HG03060 (cell line): ENCODE results near the gene TMEM131.

Experiments used
- ATAC-seq: cut with Tn5 transposase; IDR thresholded peaks from one replicate; pipeline ENCODE4 v1.9.1; 2021; ENCODE audit warnings: low read depth, moderate number of reproducible peaks; ENCODE audit not compliant: unreplicated experiment

Gene TMEM131

DNA sequence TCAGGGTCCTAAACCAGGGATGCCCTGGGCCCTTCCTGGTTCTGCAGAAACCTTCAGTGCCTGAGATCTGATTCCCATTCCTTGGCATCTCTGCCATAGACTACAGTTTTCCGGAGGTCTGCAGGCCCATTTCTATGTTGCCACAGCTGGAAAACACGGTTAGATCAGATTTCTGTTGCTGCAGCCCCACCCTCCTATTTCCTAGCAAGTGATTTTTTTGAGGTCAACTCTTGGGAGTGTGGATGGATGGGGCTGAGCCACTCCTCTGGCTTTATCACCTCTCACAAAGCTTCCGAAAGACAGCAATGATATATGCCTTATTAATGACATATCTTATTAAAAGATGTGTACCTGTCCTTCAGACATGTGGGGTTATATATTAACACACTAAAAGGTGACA lies 226.0 kb downstream of the TMEM131 start:
- ATAC-seq, result no peak

DNA sequence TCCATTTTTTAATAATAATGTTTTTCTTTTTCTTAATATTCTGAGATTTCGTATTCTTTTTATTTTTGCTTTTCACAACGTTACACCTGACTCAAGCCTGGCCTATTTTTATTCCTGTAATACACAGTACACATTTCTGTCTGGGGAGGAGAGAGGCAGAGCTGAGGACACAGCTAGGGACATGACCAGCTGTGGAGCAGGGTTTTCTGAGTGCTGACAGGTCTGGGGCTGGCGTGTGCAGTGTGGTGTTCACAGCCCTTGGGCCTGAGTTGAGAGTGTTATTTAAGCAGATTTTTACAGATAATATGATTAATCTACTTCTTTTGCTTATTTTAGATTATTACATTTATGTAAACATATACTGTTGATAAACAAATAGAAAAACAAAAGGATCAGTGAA lies 226.4 kb downstream of the TMEM131 start:
- ATAC-seq, result no peak

- no peak for ATAC-seq
These were observed 229.2 kb downstream of the TMEM131 start for GRCh38 chr2:97766567-97766966.

DNA sequence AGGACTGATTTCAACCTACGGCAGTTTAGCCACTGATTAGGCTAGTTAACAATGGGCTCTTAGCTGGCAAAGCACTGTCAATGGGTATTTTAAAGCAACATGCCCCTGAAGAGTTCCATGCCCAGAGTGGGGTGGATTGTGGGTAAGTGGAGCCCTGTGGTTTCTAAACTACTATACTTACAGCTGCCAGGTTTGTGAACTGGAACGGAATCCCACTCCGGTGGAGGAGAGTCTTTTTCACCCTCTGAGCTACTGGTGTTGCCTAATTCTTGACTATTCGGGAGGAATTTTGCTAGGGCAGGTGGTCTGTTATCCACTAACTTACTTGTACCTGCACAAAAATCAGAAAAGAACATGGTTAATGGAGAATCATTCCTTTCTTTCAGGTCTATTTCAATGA lies 229.8 kb downstream of the TMEM131 start:
- ATAC-seq, result no peak

DNA sequence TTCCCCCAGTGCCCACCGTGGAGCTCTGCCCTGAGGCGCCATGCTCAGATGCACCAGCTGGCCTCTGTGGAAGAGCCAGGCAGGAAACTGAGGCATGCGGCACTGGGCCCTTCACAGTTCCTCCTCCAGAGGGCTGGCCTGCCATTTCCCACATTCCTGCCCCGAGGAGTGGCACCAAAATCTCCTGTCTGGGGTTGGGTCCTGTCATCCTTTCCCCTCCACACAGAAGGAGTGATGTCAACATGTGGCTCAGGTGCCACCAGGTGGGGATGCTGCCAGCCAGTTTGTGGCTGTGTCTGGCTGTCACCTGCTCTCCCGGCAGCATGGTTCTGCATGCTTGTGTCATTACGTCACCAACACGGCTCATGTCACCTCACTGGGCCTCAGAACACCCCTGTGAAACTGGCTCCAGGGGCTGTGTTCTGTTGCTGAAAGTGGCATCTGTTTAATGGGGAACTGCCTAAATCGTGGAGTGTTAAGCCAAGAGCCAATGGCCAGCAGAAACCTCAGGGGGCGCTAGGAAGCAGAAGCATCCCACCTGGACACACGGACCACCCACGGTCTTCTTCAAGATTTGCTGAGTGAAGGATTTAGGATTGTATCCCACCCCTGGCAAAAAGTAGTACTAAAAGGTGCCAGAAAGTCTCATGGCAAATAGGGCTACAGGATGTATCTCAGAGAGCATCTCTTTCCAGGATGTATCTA lies 231.0 kb downstream of the TMEM131 start:
- no peak for ATAC-seq

DNA sequence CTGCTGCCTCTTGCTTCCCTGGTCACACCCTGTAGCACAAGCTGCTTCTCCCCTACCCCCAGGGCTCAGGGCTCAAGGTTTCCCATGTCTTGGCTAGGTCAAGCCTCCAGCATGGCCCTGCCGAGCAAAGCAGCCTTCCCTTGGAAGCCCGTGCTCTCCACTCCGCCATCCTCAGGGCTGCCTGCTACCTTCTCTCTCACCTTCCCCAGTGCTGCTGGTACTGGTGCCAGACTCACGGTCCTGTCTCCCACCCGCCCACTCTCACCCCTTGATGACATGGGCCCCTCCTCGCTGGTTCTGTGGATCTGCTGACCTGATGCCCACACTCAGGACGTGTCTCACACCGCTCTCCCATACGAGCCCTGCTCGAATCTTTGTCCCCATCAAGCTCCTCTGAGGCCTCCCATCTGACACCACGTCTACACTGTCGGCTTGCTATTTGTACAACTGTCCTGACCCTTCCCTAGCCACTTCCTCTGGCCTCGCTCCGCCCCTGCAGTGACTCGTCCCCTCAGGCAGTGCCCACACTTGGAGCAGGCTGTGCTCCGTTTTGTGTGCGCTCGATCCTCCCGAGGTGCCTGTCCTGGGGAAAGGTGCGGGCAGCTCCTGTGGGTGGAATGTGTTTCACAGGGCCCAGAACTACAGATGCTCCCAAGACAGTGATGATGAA lies 232.4 kb downstream of the TMEM131 start:
- no peak for ATAC-seq

- no peak for ATAC-seq
These were observed 234.6 kb downstream of the TMEM131 start for GRCh38 chr2:97761192-97761591.

GRCh38 chr2:97760480-97761049 lies 235.2 kb downstream of the TMEM131 start:
- ATAC-seq, result no peak

DNA sequence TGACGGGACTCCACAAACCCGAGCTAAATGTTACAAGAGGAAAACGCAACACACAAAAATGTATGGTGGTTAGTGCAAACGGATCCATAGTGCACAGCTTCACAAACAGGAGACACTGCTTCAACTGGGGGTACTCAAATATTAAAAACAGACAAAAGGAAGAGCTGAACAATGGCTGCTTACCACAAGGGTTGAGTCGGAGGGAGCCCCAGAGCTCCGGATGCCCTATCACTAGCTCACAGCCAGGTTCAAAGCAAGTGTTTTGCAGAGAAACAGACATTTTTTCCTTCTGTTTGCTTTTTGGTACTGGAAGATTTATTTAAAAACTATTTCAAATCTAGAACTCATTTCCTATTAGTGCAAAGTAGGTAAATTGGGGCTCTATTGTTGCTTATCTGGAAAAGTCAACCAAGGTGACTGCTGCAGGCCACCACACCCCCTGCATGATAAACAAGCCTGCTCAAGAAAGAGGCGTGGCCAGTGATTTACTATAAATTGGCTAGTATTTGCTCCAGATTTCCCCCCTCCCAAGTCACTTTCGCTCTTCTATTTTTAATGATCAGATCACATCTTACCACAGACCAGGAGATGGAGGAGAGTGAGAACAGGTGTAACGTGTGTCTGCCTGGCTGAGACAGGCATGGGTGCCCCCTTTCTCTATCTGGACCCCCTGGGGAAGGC lies 235.9 kb downstream of the TMEM131 start:
- ATAC-seq, result no peak

DNA sequence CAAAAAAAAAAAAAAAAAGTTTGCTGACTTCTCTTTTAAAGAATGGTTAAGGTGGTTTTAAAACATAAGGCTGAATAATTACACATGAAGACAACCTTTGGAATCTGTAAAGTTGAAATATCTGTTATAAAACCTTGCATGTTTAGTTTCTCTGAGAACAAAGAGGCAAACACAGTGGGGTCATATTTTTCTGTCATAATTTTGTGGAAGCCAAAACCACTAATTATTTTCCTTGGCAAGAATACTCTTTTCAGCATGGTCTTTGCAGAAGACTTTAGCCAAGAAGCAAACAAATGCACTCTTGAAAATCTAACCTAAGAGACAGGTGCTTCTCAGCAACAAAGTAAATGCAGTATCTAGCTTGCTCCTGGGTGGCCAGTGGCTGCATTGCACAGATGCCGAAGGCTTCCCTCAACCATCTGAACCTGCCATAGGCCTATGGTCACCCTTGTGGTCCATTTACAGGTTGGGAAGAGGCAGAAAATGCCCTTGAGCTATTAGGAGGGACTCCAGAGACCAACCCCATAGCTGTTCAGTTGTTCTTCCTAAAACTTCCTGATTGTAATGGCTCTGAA lies 237.5 kb downstream of the TMEM131 start:
- ATAC-seq, result no peak

DNA sequence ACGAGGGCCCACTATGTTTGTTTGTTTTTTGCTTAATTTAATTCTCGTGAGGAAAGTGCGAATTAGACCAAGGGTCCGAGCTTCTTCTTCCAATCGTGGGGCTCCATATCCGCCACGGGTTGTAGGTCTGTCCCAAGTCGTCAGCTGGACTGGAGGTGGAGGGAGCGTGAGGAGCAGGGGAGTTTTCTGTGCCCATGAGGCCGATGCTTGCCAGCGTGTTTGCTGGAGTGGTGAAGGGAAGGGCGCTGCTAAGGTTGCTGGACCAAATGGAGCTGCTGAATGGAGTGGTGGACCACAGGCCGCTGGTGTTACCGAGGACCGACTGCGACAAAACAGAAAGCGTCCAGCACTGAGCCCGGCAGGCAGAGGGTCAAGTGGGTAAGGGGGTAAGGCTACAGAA lies 238.7 kb downstream of the TMEM131 start:
- ATAC-seq, result no peak

DNA sequence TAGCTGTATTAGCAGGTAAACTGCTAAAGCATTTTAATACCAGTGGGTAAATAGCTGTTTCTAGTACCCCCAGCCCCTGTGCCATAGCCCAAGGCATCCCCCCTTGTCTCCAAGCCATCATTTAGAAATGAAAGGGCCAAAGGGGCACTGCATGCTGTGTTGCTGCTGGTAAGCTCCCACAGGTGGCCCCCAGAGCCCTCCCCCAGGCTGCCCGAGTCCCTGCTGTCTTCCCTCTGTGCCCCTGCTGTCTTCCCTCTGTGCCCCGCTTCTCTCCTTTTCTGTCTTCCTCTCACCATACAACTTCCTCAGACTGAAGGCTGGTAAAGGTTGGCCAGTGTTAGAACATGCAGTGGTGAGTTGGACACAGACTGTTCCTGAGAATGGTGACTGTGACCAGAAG lies 240.3 kb downstream of the TMEM131 start:
- ATAC-seq, result no peak

DNA sequence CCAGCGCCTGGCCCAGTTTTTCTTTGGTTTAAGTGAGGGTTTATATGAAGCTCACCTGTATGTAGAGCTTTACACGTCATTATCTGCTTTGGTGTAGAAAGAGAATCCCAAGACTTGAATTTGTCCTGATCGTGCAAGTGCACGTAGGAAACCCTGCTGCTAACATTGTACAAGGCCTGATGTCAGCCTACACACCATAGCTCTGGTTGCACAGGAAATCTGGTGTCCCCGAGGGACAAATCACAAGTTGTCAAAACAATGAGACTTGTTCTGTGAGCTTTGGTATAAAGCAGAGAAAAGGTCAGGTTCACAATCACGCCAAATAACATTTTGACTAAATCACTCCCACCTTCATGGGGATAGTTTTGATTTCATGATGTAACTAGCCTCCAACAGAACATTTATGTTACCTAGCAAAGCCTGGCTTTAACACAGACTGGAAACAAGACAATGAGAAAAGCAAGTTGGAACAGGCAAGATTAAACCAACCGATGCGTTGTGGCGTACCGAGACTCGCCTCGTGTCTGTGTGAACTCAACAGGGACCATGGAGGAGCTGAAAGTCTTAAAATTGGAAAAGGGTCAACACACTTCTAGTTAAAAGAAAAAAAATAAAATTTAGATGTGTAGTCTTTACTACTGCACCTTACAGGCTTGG lies 240.9 kb downstream of the TMEM131 start:
- ATAC-seq, result no peak

- no peak for ATAC-seq
These were observed 243.1 kb downstream of the TMEM131 start for GRCh38 chr2:97752342-97753334.

DNA sequence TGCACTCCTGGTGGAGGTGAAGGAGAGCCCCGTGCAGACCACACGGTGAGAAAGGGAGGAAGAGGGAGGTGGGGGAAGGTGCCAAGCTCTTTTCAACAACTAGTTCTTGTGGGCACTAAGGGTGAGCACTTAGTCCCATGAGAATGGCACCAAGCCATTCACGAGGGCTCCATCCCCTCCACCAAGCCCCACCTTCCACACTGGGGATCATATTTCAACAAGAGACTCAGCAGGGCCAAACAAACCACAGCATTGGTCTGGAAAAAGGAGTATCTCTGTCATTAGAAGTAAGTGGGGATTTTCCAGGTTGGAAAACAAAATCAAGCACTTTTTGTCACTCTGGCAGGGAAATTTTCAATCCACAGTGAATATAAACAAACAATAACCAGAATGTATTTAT lies 244.0 kb downstream of the TMEM131 start:
- no peak for ATAC-seq

- no peak for ATAC-seq
These were observed 245.7 kb downstream of the TMEM131 start for GRCh38 chr2:97750017-97750416.

- no peak for ATAC-seq
These were observed 246.2 kb downstream of the TMEM131 start for GRCh38 chr2:97749581-97749980.

DNA sequence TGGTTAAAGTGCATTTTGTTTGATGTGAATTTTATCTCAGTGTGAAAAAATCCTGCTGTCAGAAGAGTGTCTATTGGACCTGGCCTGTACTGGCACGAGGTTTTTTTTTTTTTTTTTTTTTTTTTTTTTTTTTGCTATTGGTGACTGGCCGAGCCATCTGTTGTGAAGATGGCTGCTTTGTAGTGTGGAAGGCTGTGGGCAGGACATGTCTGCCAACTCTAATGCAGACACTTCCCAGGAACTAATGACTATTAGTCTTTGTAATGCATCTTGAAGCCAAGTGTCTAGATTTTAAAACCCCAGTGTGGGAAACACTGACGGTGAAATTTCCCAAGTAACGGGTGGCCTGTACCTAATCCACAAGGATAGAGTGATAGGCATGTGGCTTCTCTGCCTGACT lies 248.0 kb downstream of the TMEM131 start:
- no peak for ATAC-seq

DNA sequence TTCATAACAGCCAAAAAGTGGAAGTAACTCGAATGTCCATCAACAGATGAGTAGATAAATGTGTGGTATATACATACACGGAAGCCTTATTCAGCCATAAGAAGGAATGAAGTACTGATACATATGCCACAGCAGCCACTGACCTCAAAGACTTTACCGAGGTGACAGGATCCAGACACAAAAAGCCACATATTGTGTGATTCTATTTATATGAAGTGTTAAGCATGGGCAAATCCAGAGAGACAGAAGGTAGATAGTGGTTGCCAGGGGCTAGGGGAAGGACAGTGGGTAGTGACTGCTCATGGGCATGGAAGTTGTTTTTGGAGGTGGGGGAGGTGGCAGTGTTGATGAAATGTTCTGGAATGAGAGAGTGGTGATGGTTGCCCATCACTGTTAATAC lies 248.5 kb downstream of the TMEM131 start:
- no peak for ATAC-seq
